Midbrain (tissue), 1 donor: ENCODE data around the gene KRTAP10-8.
"Not testable (repeated sequence)": the region's sequence is repeated elsewhere in the genome, so short reads cannot be mapped to it uniquely, and the experiment has no call there.

Source experiments
- DNase-seq: peaks from one replicate; lab custom pipeline; 2025; lab: John Stamatoyannopoulos, UW

Gene KRTAP10-8

DNA sequence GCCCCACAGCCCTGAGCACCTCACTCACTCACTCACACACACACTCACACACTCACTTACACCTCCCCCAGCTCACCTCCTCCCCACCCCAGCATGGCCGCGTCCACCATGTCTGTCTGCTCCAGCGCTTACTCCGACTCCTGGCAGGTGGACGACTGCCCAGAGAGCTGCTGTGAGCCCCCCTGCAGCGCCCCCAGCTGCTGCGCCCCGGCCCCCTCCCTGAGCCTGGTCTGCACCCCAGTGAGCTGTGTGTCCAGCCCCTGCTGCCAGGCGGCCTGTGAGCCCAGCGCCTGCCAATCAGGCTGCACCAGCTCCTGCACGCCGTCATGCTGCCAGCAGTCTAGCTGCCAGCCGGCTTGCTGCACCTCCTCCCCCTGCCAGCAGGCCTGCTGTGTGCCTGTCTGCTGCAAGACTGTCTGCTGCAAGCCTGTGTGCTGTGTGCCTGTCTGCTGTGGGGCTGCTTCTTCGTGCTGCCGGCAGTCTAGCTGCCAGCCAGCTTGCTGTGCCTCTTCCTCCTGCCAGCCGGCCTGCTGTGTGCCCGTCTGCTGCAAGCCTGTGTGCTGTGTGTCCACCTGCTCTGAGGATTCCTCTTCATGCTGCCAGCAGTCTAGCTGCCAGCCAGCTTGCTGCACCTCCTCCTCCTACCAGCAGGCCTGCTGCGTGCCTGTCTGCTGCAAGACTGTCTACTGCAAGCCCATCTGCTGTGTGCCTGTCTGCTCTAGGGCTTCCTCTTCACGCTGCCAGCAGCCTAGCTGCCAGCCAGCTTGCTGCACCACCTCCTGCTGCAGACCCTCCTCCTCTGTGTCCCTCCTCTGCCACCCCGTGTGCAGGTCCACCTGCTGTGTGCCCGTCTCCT is 34.7 kb downstream of the KRTAP10-8 start, which contains the start of gene KRTAP10-11:
Gene KRTAP10-11, plus strand, starts transcription at position 49 of the 856 bp plus-strand sequence. Its CDS starts 45 bp downstream, at position 94.
- not testable (repeated sequence) for DNase-seq

DNA sequence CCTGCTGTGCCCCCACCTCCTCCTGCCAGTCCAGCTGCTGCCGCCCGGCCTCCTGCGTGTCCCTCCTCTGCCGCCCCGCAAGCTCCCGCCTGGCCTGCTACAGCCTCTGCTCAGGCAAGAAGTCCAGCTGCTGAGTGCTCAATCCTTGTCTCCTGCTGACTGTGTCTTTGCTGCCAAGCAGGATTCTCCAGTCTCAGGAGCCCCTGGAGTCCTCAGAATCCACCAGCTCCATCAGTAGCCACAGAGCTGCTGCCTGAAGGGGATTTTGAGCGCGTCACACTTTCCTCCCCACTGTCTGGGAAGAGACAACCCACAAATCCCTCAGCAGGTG is 35.3 kb downstream of the KRTAP10-8 start:
- DNase-seq = no peak

DNA sequence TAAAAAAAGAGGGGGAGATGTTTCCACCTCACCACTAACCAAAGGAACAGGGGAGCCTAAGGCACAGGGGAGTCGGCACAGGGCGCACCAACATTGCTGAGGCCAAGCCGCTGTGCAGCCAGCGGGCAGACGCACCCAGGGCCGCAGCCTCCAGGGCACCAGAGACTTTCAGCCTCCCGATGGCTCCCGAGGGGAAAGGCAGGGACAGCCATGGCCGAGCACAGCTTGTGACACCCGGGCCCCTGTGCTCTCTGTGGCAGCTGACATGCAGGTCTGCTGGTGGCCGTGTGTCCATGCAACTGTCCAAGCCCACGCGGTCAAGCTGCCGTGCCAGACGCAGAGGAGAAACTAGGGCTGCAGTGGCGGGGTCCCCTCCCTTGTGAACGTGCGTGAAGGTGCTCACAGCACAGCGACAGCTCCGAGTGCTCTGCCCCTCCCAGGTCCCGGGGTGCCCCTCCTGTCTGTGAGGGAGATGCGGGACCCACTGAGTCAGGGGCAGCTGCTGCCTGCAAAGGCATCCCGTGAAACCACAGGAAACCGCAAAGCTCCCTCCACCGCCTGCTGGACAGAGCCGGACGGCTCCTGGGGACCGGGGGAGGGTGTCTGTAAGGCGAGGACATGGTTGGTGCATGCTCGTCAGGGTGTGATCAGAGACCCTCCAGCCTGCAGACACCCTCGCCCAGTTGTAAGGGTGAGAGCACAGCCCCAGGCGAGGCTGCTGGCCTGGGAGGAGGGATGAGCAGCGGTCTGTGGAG is 36.9 kb downstream of the KRTAP10-8 start:
- DNase-seq = no peak

DNA sequence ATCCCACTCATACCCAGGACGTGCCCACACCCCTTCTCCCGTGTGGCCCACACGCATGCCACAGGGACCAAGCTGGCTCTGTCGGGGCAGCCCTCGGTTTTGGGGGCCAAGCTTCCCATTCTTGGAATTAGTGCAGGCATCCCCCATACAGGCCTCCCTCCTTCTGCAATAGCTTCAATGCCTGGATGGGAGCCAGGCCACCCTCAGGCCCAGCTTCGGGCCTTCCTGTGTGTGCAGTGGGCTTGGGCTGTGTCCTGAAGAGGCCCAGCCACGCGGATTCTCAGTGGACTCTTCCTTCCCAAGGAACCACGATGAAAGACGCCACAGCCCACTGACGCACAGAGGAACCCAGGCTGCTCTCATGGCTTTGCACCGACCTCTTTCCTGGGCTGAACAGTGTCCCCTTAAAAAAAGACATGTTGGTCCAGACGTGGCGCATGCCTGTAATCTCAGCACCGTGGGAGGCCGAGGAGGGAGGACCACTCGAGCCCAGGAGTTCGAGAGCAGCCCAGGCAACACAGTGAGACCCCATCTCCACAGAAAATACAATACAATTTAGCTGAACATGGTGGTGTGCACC is 37.7 kb downstream of the KRTAP10-8 start:
- no peak for DNase-seq

DNA sequence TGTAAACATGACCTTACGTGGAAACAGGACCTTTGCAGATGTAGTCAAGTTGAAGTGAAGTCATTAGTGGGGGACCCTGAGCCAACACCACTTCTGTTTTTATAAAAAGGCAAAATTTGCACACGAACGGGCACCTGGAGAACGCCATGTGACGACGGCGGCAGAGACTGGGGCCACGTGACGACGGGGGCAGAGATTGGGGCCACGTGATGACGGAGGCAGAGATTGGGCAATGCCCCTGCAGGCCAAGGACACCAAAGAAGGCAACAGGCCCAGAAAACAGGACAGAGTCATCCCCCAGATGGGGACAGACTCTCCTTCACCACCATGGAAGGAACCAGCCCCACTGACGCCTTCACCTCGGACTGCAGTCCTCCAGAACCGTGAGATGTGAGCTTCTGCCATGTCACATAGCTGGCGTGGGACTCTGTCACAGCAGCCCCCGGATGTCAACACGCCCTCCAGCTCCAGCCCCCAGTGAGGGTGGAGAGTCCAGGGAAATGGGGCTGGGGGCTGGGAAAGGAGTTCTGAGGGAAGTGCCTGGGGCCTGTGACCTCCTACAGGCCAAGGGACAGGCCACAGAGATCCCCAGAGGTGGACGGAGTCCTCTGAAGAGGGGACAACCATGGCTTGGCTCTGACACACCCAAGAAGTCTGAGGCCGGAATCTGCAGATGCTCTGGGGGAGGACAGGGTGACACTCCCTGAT is 38.5 kb downstream of the KRTAP10-8 start:
- DNase-seq = no peak

DNA sequence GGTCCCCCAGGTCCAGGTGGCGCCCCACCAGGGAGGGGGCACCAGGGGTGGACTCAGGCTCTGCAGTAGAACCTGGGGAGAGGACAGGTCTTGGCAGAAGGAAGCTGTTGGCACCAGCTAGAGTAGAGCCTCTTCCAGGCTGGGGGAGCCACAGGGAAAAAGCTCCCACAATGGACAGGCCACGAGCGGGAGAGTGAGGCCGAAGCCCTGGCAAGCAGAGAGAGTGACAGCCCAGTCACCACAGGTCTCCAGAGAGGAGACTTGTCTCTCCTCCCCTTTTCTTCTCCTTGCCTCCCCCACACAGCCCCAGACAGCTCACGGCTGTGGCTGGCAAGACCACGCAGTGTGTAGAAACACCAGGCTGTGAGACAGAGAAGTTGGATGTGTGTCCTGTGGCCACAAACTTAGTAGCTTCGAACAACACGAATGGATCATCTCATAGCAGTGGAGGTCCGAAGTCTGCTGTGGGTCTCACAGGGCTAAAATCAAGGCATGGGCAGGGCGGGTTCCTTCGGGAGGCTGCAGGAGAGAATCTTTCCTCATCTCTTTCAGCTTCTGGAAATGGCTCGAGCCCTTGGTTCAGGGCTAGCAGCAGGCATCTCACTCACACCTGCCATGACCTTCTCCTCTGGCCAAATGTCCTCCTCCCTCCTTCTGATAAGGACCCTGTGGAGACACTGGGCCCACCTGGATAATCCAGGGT is 39.2 kb downstream of the KRTAP10-8 start:
- no peak for DNase-seq

DNA sequence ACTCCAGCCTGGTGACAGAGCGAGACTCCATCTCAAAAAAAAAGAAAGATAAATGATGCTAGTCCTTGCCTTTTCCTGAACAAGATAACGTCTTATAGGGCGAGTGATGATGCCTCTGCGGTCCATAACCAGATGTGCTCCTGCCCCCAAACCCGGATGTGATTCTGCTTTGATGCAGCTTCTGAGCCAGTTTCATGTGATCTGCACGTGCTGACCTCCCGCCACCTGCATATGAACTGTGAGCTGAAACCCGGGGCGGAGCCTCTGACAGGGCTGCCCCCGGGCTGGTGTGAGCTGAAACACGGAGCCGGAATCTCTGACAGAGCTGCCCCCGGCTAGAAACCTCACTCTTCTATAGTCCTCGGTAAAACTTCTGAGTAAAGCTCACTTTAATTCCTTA is 41.2 kb downstream of the KRTAP10-8 start:
- no peak for DNase-seq

DNA sequence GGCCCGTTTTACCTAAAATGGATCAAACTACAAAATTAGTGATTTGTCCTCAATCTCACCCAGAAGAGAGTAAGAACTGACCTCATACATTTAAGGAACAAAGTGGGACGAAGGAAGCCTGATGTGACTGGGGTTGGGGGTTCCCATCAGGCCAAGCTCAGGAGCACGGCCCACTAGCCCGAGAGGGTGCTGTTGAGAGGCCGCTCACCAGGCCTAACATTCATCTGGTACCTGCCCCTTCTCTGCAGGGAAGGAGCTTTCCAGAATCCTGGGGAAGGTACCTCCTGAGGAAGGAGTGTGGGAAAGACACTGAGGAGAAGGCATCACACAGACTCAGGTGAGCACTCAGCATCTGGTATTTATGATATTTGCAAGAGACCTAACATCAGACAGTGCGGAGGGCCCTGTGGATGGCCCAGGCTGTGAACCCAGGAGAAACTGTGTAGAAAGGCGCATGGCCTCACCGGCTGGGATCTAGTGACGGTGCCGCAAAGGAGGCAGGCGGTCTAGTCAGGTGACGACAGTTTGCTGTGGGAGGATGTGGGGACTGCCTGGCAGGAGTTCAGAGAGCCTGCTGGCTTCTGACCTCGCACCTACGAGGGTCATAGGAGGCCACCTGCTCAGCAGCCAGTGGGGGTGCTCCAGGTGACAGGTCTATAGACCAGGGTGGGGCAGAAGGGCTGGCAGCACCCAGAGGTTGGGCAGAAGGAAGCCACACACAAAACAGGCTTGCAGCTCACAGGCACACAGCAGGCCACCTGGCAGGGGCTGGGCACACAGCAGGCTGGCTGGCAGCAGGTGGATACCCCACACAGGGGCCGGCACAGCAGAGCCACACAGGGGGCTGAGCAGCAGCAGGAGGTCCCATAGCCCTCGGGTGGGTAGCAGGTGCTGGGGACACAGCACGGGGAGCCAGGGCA is 42.0 kb downstream of the KRTAP10-8 start:
- DNase-seq = no peak

DNA sequence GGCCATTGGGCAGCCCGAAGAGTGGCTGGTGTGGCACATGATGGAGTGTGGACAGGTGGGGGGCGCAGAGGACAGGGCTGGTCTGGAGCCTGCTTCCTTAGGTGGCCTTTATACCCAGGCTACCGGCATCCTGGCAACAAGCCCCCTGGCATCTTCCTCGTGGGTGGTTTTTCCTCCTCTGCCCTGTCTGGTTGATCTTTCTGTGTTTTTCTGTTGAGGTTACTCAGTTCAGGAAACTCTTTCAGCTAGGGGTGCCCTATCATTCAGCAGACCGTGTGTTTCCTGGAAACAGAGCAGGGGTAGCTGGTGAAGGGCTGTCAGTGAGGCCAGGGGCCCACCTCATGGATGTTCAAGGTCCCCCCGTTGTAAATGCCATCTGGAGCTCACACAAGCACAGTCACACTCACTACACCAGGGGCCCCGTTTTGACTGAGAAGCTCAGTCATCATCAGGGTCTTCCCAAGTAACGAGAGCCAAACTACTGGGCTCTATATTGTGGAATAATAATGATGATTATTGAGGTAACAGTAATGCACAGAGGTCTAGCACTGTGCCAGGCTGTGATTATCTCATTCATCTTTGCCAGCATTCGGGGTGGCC is 42.8 kb downstream of the KRTAP10-8 start, which contains the start of gene KRTAP12-4:
Gene KRTAP12-4, minus strand, starts transcription at position 84 of the 600 bp plus-strand sequence. Its CDS starts 45 bp downstream, at position 39.
- DNase-seq = no peak

DNA sequence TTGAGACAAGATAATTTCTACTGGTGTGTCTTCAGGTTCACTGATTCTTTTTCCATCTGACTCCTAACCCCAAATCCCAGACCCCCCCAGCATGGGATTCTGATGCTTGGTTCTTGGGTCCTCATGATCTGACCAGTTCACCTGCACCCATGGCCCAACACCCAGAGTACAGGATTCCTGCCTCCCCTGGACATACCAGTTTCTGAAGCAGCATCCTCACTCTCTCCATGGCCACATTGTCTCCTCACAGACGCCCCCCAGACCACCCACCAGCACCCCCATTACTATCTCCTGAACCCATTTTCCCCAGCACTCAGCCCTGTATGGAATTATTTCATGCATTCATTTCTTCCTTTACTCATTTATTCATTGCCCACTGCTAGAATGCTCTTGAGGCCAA is 45.0 kb downstream of the KRTAP10-8 start:
- DNase-seq = no peak

DNA sequence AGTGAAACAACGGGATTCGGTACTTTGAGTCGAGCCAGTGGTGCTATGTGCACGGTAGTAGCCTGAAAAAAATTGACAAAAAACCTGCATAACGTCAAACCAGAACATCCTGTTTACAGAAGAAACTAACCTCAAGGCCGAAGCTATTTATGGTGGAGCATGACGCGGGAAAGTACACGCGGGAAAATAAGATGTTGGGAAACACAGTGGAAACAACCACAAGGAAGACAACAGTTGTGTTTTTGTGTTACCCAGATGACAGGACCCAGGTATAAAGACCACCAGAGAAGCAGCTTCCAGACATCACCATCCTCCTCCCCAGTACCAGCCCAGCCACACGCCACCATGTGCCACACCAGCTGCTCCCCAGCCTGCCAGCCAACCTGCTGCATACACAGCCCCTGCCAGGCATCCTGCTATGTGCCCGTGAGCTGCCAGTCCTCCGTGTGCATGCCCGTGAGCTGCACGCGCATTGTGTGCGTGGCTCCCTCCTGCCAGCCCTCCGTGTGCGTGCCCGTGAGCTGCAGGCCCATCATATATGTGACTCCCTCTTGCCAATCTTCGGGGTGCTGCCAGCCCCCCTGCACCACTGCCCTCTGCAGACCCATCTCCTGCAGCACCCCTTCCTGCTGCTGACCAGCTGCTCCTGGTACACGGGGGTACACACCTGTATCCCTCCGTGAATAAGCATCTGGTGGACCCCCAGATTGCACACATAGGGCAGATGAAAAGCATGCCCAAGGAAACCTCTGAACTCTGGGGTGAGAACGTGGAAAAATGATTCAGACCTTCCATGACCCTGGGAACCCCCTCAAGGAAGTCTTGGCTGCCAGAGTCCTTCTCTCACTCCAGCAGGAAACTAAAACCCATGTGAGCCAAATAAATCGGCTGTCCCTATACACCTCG is 46.0 kb downstream of the KRTAP10-8 start, which contains the start of gene KRTAP12-3:
Gene KRTAP12-3, plus strand, starts transcription at position 298 of the 906 bp plus-strand sequence. Its CDS starts 48 bp downstream, at position 346.
- no peak for DNase-seq

DNA sequence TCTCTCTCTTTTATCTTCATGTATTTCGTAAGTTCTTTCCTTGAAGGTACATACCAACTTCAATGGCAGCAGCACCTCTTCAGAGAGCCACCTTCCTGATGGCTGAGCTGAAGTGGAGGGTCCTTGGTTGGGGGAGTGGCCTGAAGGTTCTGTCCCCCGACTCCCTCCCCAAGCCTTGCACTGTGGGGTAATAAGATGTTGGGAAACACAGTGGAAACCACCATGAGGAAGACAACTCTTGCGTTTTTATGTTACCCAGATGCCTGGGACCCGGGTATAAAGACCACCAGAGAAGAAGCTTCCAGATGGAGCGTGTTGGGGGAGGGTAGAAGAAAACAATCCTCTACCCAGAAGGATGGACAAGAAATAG is 46.6 kb downstream of the KRTAP10-8 start:
- DNase-seq = no peak

DNA sequence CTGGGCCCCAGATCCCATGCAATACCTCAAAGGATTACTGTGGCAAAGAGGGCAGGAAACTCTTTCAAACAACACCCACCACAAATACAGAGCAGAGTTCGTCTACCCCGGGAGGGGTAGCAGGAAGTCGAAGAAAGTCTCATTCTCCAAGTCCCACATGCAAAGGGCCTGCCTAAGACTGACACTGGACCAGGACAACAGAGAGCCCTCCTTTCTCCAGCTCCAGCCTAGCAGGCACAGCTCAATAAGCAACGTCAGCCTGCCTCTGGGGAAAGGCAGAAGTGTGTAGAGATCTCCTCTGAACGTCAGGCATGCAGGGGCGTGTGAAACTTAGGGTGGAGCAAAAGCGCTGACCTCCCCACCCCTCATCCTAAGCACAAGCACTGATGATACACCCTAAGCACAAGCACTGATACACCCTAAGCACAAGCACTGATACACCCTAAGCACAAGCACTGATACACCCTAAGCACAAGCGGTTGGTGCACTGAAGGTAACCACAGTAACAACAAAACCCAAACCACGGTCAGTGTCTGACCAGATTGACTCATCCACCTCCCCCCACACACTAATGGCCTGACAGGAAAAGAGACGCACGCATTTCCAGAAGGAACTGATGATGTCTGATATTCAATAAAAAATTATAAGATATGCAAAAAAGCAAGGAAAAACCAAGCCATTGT is 47.2 kb downstream of the KRTAP10-8 start:
- no peak for DNase-seq

DNA sequence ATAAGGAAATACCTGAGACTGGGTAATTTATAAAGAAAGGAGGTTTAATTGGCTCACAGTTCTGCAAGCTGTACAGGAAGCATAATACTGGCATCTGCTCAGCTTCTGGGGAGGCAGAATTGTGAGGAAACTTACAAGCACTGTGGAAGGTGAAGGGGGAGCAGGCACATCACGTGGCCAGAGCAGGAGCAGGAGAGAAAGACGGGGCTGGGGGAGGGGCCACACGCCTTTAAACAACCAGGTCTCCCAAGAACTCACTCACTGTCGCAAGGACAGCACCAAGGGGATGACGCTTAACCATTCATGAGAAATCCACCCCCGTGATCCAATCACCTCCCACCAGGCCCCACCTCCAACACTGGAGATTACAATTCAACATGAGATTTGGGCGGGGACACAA is 49.7 kb downstream of the KRTAP10-8 start:
- not testable (repeated sequence) for DNase-seq
